Skin epidermis (tissue), 12 donors: ENCODE data around the gene HSPG2.
"Not testable (repeated sequence)": the region's sequence is repeated elsewhere in the genome, so short reads cannot be mapped to it uniquely, and the experiment has no call there.

Experiments
- H3K27ac ChIP-seq, 21 experiments: fragments of 200-600 bp; sonication (generic) in 11 of 21; one replicate each; pipeline ENCODE4 v1.5.0; 2020; ENCODE audit warnings: mild to moderate bottlenecking in 3 of 21, inconsistent platforms in 2 of 21, moderate library complexity in 2 of 21
- H3K4me3 ChIP-seq, 7 experiments: fragments of 200-600 bp; sonication (generic) in 2 of 7; one replicate each; pipeline ENCODE4 v1.5.0; 2020; ENCODE audit warnings: inconsistent platforms in 2 of 7, mild to moderate bottlenecking in 2 of 7, moderate library complexity in 1 of 7

The HSPG2 gene

DNA sequence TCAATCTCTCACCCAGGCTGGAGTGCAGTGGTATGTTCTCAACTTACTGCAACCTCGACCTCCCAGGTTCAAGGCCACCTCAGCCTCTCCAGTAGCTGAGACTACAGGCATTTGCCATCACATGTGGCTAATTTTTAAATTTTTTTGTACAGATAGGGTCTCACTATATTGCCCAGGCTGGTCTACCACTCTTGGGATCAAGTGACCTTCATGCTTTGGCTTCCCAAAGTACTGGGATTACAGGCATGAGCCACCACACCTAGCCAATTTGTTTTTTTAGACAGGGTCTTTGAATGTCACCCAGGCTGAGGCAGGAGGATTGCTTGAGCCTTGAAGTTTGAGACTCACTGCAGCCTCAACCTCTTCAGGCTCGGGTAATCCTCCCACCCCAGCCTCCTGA is 144.0 kb downstream of the HSPG2 start:
- H3K27ac ChIP-seq, result no peak overlapping the region
- H3K4me3 ChIP-seq, result no peak overlapping the region

DNA sequence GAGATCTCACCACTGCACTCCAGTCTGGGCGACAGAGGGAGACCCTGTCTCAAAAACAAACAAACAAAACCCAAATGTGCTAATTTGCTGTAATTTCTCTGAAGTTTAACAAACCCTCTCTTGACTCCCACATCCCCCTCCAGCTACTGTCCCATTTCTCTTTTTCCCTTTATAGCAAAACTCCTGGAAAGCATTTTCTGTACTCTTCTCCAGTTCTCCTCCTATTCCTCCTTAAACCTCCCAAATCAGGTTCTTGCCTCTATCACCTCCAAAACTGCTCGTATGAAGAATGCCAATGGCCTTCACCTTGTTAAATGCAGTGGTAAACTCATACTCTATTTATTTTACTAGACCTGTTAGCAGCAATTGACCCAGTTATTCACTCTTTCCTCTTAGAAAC is 150.5 kb downstream of the HSPG2 start:
- Histone ChIP-seq H3K27ac (no peak overlapping the region), H3K4me3 (no peak overlapping the region)

DNA sequence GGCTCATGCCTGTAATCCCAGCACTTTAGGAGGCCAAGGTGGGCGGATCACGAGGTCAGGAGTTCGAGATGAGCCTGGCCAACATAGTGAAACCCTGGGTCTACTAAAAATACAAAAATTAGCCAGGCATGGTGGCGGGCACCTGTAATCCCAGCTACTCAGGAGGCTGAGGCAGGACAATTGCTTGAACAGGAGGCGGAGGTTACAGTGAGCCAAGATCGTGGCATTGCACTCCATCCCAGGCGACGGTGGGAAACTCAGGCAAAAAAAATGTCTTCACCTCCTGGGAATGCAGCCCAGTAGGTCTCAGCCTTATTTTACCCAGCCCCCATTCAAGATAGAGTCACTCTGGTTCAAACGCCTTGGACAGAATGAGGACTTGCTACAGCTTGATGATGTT is 151.3 kb downstream of the HSPG2 start:
- not testable (repeated sequence) for H3K27ac ChIP-seq, H3K4me3 ChIP-seq

DNA sequence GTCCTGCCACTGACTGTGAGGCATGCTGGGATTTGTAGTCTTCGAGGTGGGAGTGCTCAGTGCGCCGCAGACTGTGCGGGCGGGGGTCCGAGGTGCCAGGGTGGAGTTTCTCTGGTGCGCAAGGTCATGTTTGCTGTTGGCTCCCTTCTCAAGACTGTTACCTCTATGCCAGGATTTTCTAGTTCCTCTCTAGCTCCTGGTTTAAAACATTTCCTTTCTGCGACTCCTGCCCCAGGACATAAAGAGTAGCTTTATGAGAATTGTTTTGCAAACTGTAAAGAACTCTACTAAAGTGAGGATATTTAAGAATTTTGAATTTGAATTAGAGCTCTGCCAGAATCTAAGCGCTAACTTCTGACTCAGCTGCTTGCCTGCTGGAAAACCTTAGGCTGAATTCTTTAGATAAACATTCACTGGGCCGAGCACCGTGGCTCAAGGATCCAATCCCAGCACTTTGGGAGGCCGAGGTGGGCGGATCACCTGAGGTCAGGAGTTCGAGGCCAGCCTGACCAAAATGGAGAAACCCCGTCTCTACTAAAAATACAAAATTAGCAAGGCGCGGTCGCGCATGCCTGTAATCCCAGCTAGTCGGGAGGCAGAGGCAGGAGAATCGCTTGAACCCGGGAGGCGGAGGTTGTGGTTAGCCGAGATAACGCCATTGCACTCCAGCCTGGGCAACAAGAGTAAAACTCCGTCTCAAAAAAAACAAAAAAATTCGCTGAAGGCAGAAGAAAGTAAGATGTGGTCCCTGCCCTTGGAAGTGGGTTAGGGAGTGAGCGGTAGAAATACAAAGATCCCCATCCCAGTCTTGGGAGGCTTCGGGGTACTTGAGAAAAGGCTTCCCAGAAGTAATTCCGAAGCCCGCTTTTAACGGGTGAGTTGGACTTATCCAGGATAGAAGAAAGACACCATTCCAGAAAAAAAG is 153.2 kb downstream of the HSPG2 start:
- Histone ChIP-seq H3K4me3 (peak overlapping the region; percentile 56 to 100 (median 90)), H3K27ac (peak overlapping the region in 20 of 21 experiments; percentile 95 to 100 (median 99))

DNA sequence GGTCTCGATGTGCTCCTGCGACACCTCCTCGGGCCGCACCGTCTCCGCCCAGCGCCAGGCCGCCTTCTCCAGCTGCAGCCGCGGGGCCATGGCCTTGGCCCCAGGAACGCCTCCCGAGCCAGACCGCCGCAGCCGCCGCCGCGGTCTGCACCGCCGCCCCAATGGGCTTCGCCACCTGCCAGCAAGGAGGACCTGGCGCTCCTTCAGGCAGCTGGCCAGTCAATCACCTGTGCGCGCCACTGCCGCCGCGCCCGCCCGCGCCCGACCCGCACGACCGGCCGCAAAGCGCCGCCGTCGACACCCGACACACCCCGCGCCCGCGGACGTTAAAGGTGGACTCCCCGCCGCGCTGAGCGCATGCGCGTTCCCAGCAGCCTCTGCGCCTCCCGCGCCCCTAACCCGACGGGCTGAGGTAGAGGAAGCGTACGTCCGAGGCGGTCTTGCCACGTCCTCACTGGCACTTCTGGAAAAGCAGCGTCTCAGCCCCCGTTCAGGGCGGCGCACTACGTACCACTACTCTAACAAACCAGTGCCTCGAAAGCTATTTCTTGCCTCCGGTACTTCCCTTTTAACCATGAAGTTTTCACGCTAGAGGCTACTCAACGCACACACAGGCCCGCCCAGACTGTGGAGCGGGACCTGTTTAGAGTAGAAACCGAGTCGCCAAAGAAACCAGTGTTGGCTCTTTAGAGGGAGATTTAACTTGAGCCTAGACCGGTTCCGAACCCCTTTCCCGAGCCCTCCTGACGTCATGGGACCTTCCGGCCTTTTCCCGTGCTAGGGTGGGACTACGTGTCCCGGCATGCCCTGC is 154.0 kb downstream of the HSPG2 start, which contains the start of gene USP48:
USP48 (minus strand) TSS at position 282 of the 811 bp plus-strand sequence; CDS start at position 90, 192 bp downstream.
- Histone ChIP-seq H3K27ac (peak within 1 kb of the TSS; percentile 88 to 100 (median 99)), H3K4me3 (peak within 1 kb of the TSS; percentile 56 to 100 (median 90))

DNA sequence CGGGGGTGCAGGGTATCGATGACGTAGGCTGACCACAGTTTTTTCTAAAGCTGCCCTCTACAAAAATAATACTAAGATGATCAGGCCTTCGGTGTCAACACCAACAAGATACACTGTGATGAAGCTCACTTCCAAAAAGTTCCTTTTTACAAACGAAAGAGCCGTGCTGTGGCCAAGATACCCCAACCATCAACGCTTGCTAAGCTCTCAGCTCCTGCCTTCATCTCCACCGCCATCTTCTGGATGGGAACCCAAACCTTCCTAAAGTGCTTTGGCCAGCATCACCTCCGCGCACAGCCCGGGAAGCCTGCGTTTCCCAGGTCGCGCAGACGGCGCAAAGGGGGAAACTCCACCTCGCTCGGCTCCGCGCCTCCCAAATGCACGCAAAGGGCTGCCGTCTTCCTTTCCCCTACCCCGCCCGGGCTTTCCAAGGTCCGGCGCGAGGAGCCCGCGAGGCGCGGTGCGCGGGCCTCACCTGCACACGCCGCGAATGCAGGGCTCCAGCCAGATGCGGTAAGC is 154.7 kb downstream of the HSPG2 start:
- H3K4me3 ChIP-seq, result peak overlapping the region; percentile 56 to 100 (median 90)

DNA sequence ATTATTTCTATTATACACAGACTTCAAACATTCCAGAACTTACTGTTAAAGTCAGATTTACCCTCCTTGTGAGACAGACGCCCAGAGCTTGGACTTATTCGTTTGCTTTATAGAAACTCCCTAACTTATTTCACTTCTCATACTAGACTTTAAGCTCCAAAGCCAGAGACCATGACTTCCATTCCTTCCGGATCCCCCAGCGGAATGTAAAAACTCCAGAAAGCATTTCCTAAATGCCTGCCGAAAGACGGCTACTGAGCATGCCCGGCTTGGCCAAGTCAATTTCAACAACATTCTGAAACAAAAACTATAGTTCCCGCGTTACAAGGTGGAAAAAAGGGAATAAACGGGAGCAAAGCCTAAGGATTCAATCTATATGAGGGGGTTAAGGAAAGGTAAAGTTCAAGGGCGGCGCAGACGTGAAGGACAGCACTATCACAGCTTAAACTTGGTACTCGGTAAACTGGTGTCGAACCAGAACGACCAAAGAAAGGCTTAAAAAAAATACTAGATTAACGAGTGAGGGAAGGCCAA is 155.2 kb downstream of the HSPG2 start:
- peak overlapping the region; percentile 56 to 100 (median 90) for H3K4me3 ChIP-seq
- H3K27ac ChIP-seq, result peak overlapping the region in 20 of 21 experiments; percentile 95 to 100 (median 99)

More for the DNA sequence above, 154.7 kb downstream of the HSPG2 start:
- H3K27ac ChIP-seq, result peak overlapping the region; percentile 0 to 100 (median 99)

DNA sequence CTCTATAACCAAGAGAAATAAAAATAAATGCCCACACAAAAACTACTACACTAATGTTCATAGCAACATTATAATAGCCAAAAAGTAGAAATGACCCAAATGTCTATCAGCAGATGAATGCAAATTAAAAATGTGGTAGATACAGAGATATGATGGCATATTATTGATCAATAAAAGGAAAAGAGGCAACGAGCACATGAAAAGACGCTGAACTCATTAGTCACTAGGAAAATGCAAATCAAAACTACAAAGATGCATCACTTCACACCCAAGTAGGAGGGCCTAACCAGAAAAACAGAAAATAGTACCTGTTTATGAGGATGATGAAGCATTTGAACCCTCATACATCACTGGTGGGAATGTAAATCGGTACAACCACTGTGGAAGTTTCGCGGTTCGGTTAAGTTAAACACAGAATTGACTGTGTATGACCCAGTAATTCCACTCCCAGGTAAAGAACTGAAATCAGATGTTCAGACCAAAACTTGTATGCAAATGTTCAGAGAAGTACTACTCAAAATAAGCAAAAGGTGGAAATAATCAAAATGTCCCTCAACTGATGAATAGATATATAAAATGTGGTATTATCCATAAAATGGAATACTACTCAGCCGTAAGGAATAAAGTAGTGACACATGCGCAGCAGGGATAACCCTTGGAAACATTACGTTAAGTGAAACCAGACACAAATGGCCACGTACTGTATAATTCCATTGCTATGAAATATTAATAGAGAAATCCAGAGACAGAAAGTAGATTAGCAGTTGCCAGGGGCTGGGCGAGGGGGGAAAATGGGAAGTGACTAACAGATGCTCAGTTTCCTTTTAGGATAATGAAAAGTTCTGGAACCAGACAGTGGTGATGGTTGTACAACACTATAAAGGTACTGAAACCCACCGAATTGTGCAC is 157.2 kb downstream of the HSPG2 start:
- peak overlapping the region in 4 of 21 experiments; percentile 12 to 22 (median 16) for H3K27ac ChIP-seq

DNA sequence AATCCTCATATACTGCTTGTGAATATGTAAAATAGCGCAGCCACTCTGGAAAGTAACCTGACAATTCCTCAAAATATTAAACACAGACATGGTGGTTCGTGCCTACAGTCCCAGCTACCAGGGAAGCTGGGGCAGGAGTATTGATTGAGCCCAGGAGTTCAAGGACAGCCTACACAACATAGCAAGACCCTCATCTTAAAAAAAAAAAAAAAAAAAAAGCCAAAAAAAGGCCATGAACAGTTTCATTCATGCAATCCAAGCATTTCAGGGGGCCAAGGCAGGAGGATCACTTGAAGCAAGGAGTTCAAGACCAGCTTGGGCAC is 158.7 kb downstream of the HSPG2 start:
- Histone ChIP-seq H3K4me3 (no peak overlapping the region), H3K27ac (no peak overlapping the region)

More for the DNA sequence above, 157.2 kb downstream of the HSPG2 start:
- H3K4me3 ChIP-seq, result no peak overlapping the region

DNA sequence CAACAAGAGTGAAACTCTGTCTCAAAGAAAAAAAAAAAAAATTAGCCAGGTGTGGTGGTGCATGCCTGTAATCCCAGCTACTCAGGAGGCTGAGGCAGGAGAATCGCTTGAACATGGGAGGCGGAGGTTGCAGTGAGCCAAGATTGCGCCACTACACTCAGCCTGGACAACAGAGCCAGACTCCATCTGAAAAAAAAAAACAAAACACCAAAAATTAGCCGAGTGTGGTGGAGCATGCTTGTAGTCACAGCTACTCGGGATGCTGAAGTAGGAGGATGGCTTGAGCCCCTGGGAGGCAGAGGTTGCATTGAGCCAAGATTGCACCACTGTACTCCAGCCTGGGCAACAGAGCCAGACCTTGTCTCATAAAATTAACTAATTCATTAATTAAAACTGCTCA is 160.2 kb downstream of the HSPG2 start:
- not testable (repeated sequence) for H3K27ac ChIP-seq, H3K4me3 ChIP-seq

DNA sequence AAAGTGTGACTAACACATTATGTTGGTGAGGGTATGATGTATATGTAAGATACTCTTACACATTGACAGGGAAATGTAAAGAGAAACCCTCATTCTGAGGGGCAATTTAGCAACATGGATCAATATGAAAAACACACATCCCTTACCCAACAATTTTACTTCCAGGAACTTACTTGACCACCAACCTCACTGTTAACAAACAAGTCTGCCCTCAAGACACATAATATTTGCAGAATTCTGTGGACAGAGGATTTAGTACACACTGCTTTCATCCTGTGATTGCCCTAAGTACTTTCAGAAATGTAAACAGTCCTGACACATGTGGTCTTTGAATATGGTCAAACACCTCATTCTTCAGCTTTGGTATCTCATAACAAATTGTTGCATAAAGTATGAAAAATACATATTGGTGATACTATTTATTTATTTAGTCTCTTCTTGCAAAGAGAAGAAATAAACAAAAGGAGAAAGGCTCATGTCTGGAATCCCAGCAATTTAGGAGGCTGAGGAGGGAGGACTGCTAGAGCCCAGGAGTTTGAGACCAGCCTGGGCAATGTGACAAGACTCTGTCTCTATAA is 161.0 kb downstream of the HSPG2 start:
- H3K4me3 ChIP-seq, result no peak overlapping the region
- peak overlapping the region in 2 of 21 experiments; percentile 45 to 54 for H3K27ac ChIP-seq

DNA sequence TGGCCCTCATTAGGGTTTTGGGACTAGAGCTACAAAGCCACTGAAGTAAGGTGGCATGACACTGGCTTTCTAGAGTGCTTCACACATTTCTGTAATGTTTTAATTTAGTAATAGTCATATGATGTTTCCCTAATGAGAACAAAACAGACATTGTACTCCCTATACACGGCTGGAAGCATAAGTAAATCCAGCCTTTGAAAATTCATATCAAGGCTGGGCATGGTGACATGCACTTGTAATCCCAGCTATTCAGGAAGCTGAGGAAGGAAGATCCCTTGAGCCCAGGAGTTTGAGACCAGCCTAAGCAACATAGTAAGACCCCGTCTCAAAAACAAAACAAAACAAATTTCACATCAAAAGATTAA is 161.6 kb downstream of the HSPG2 start:
- peak overlapping the region in 4 of 21 experiments; percentile 24 to 54 (median 36) for H3K27ac ChIP-seq

DNA sequence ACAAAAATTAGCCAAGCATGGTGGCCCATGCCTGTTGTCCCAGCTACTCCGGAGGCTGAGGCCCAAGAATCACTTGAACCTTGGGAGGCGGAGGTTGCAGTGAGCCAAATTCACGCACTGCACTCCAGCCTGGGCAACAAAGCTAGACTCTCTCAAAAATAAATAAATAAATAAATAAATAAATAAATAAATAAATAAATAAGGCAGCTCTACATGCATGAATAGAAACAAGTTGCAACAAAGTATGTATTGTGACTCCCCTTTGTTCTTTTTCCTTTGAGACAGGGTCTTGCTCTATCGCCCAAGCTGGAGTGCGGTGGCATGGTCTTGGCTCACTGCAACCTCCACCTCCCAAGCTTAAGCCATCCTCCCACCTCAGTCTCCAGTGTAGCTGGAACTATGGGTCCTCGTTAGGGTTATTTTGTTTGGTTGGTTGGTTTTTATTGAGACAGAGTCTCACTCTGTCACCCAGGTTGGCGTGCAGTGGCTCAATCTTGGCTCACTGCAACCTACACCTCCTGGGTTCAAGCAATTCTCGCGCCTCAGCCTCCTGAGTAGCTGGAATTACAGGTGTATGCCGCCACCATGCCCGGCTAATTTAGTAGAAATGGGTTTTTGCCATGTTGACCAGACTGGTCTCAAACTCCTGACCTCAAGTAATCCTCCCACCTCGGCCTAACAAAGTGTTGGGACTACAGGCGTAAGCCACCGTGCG is 162.1 kb downstream of the HSPG2 start:
- Histone ChIP-seq H3K4me3 (no peak overlapping the region), H3K27ac (peak overlapping the region in 4 of 21 experiments; percentile 24 to 54 (median 36))

More for the DNA sequence above, 161.6 kb downstream of the HSPG2 start:
- H3K4me3 ChIP-seq, result no peak overlapping the region

DNA sequence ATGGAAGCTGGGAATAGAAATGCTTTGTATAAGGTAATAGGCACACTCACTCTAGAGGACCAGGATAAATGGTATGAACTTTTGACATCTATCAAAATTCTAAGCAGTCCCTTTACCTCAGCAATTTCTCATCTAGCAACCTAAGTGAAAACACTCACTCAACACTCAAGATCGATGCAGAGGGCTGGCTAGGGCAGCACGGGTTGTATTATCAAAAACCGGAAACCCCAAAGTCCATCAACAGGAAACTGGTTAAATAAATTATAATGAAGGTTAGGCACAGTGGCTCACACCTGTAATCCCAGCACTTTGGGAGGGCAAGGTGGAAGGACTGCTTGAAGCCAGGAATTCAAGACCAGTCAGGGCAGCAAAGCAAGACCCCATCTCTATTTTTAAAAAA is 163.5 kb downstream of the HSPG2 start:
- Histone ChIP-seq H3K27ac (peak overlapping the region in 1 of 21 experiments; percentile 39), H3K4me3 (no peak overlapping the region)
